ENCODE data around the gene KCNAB2. TPM values are rescaled to one million over a fixed set of nuclear protein-coding genes. Genes with fewer than 3 reads are reported as not detected.

Gene KCNAB2
- total RNA-seq = 100 to 1,000 TPM; 192 to 200 TPM

- ChIA-PET POLR2A (no interaction called here), CTCF (no interaction called here)
These were observed at the start of gene KCNAB2 for GRCh38 chr1:6045561-6045960. Gene KCNAB2 (plus strand): TSS chr1:6045888. CDS start chr1:6051537, 5,649 bp downstream.

GRCh38 chr1:5996641-5997270 is 48.9 kb upstream of the KCNAB2 start:
- ChIA-PET POLR2A (no interaction called here), CTCF (no interaction called here)

- CTCF ChIA-PET = interaction anchor here (1.0 kb wide), 1 partner anchor 20 kb away, joined by 3 read pairs; no protein-coding TSS in a partner anchor
- POLR2A ChIA-PET = no interaction called here
These were observed 48.4 kb upstream of the KCNAB2 start for GRCh38 chr1:5997316-5997715.

- CTCF ChIA-PET = interaction anchor here (1.0 kb wide), 1 partner anchor 19 kb away, joined by 3 read pairs; no protein-coding TSS in a partner anchor
These were observed 47.4 kb upstream of the KCNAB2 start for GRCh38 chr1:5998051-5998905.

GRCh38 chr1:5998906-5999301 is 46.8 kb upstream of the KCNAB2 start:
- CTCF ChIA-PET = no interaction called here
- POLR2A ChIA-PET = no interaction called here

More at GRCh38 chr1:5998051-5998905, 47.4 kb upstream of the KCNAB2 start:
- POLR2A ChIA-PET = no interaction called here

- ChIA-PET POLR2A (no interaction called here), CTCF (no interaction called here)
These were observed 45.8 kb upstream of the KCNAB2 start for GRCh38 chr1:5999711-6000443.

GRCh38 chr1:6000444-6001288 is 45.0 kb upstream of the KCNAB2 start:
- CTCF ChIA-PET = no interaction called here
- POLR2A ChIA-PET = no interaction called here

- ChIA-PET CTCF (interaction anchor here (0.6 kb wide), 1 partner anchor 1502 kb away, joined by 6 read pairs; no protein-coding TSS in a partner anchor), POLR2A (no interaction called here)
These were observed 43.6 kb upstream of the KCNAB2 start for GRCh38 chr1:6001992-6002576.

- ChIA-PET CTCF (interaction anchor here (0.9 kb wide), 1 partner anchor 36 kb away, joined by 3 read pairs; no protein-coding TSS in a partner anchor), POLR2A (interaction anchor here (0.7 kb wide), 1 partner anchor 9 kb away, joined by 3 read pairs; no protein-coding TSS in a partner anchor)
These were observed 42.8 kb upstream of the KCNAB2 start for GRCh38 chr1:6002714-6003501.

GRCh38 chr1:6003568-6004411 is 41.9 kb upstream of the KCNAB2 start:
- CTCF ChIA-PET = interaction anchor here (0.9 kb wide), 1 partner anchor 36 kb away, joined by 3 read pairs; no protein-coding TSS in a partner anchor
- POLR2A ChIA-PET = interaction anchor here (0.7 kb wide), 1 partner anchor 10 kb away, joined by 3 read pairs; no protein-coding TSS in a partner anchor

- ChIA-PET POLR2A (no interaction called here), CTCF (no interaction called here)
These were observed 41.1 kb upstream of the KCNAB2 start for GRCh38 chr1:6004412-6005123.

GRCh38 chr1:6005276-6005917 is 40.3 kb upstream of the KCNAB2 start:
- CTCF ChIA-PET = no interaction called here
- POLR2A ChIA-PET = no interaction called here

- ChIA-PET CTCF (no interaction called here), POLR2A (interaction anchor here (1.2 kb wide), 1 partner anchor 14 kb away, joined by 5 read pairs; the partner anchor contains the start of gene NPHP4)
These were observed 38.8 kb upstream of the KCNAB2 start for GRCh38 chr1:6006882-6007281.

- ChIA-PET CTCF (no interaction called here), POLR2A (interaction anchor here (1.2 kb wide), 1 partner anchor 15 kb away, joined by 5 read pairs; the partner anchor contains the start of gene NPHP4)
These were observed 38.2 kb upstream of the KCNAB2 start for GRCh38 chr1:6007318-6008083.

GRCh38 chr1:6008084-6008415 is 37.6 kb upstream of the KCNAB2 start:
- ChIA-PET CTCF (no interaction called here), POLR2A (no interaction called here)

Data from activated CD8-positive, alpha-beta memory T cell treated with anti-CD3 and anti-CD28 coated beads for 36 hours (primary cell).